NCI-H774 (cell line): ENCODE results near the gene OR5M8.

Source experiments
- DNase-seq: peaks from one replicate; lab custom pipeline; 2025; lab: John Stamatoyannopoulos, UW

The OR5M8 gene

DNA sequence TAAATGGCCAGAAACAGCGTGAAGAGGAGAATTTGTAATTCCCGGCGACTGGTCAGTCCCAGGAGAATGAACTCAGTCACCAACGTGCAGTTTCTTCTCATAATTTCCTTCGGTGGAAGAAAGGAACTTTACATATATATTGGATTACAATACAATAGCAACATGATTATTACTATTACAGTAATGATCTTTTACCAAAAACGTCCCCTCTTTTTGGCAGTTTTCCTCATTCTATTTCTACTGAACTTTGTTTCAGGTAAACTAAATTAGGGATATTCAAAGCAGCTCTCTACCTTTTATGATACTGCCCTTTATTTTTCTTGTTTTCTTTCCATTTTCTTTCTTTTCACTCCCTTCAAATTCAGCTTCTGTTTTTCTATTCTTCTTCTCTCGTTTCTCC lies at the start of gene OR5M8:
TSS of gene OR5M8 (minus strand) at position 101 of the 400 bp plus-strand sequence. CDS start at position 101, 0 bp downstream.
- no peak for DNase-seq

DNA sequence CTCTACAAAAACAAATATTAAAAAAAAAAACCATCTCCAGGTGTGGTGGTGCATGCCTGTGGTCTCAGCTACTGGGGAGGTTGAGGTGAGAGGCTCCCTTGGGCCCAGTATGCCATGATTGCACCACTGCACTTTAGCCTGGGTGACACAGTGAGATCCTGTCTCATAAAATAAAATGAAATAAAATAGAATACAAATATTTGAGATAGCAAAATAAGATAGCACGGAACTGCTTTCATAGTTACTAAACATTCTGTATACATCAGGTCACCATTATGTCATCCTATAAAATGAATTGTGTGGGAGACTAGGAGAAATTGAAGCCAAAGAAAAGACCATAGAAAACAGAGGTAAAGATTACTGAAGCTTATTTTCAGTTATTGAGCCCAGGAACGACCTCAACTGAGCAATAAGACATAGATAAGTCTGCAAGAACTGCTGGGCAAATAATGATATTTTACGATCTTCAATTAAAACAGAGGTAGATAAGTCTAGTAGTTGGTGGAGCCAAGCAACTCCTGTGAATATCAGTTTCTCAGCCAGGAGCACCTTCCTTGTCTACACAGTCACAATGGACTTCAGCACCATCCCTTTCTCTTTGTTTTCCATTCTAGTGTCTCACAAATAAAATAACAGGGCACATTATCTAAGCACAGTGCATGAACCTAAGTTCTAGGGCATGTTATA lies 42.0 kb upstream of the OR5M8 start:
- DNase-seq = no peak

DNA sequence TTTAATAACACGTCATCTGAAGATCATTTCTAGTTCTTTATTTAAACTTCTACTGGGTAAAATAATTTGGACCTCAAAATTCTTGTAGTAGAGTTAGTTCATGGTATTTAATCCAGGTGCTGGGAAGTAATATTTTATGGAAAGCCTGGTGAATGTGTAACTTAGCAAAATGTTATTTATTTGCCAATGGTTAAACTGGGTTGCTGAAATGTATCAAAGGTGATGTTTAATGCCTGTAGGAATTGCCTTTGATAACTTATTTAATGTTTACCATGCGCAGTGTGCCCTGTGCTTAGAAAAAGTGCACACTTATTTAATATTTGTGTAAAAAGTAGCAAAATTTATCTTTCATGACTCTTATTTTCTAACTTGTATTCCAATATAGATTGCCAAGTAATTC lies 40.7 kb upstream of the OR5M8 start:
- no peak for DNase-seq

DNA sequence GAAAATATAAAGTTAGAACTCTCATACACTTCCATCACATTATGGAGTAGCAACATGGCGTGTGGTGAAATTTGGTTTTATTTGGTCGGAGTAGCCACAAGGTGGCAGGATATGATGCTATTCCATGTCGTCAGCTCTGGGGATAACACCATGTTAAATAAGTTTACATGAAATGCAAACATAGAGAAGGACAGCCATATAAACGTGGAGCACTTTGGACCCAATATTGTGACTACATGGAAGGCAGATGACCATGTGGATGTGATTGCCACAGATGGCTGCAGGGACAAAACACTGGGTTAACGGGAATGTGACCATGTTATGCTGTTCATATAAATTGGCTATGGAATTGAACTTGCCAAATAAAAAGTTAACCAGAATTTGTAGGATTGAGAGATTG lies 30.8 kb upstream of the OR5M8 start:
- DNase-seq = no peak

DNA sequence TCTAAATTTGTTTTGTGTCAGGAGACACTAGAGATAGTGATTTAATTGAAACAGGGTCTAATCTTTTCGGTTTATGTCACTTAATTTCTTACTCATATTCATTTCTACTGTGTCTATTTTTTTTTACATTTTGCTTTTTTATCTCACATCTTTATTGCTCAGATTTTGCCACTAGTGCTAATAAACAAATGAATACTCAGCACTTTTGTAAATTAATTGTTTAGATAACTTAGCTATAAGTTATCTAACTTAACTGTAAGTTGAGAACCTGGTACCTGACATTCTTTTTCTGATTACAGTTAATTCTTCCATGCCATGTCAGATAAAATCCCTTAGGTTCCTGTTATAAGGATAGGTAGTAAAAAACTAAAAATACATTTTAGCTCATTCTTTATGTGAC lies 22.1 kb upstream of the OR5M8 start:
- DNase-seq = no peak

DNA sequence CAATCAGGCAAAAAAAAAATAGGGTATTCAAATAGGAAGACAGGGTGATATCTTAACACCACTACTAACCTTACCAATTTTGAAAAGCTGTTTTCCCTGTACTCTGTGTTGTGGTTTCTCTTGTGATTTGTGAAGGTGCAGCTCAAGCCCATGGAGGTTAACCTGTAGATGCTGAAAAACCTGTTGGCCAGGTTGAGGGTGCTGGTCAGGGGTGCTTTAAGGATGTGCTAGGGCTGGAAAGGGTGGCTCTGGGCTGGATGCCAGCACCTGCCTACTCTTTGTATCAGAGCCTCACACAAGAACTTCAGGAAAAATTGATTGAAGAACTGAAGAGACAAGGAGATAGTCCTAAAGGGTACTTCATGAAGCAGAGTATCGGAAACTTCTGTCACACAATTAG lies 18.3 kb upstream of the OR5M8 start:
- no peak for DNase-seq

DNA sequence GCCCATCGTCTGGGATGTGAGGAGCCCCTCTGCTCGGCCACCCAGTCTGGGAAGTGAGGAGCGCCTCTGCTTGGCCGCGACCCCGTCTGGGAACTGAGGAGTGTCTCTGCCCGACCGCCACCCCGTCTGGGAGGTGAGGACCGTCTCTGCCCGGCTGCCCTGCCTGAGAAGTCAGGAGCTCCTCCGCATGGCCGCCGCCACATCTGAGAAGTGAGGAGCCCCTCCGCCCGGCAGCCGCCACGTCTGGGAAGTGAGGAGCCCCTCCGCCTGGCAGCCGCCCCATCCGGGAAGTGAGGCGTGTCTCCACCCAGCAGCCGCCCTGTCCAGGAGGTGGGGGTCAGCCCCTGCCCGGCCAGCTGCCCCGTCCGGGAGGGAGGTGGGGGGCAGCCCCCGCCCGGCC lies 5.8 kb upstream of the OR5M8 start:
- no peak for DNase-seq

DNA sequence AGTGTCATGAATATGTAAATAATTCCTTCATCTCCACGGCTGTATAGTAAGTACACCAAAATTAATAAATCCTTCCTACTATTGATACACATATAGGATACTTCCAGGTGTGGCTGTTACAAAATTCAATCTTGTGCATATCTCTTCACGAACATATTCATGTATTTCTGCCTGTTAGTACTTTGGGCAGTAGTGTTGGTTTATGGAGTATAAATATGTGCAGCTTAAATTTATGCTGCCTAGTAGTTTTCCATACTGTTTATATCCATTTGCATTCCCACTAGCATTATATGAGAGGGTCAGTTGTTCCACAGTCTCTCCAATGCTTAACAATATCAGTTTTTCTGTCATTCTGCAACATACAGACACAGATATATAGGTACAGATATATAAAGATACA lies 3.9 kb upstream of the OR5M8 start:
- DNase-seq = no peak

DNA sequence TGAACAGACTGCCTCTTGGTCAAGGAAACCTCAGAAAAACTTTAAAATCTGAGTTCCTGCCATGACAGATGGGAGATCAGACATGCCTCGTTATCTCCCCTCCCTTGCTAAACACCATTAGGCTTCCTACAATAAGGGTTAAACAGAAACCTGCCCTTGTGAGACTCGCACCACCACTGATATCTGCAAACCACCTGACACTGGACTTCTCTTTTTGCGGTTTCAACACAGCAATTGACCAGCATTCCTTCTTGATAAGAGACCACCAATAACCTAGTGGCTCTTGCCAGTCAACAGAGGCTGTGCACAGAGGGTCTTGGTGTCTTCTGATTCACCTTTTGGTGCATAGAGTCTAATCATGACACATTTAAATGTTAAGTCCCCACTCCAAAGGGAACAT lies 4.4 kb downstream of the OR5M8 start:
- no peak for DNase-seq

DNA sequence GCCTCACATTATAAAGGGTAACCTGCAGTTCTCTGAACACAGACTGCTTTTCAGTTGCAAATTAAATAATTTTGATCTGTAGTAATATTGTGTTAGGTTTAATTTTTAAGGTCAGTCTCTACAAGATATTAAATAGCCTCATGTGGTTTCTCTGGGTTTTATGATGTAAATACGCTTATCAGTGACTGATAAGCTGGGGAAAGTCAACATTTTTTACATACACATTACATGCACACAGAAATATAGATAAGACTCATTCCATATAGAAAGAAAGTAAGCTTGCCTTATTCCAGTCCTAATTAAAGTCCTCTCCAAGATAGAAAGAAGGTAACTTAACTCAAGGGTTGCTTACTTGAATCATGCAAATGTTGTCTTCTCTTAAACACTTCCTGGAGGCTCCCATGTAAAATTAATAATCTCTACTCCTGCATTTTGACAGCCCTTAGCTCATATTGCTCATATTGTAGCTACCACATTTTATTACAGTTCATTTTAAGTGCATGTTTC lies 16.4 kb downstream of the OR5M8 start:
- no peak for DNase-seq

DNA sequence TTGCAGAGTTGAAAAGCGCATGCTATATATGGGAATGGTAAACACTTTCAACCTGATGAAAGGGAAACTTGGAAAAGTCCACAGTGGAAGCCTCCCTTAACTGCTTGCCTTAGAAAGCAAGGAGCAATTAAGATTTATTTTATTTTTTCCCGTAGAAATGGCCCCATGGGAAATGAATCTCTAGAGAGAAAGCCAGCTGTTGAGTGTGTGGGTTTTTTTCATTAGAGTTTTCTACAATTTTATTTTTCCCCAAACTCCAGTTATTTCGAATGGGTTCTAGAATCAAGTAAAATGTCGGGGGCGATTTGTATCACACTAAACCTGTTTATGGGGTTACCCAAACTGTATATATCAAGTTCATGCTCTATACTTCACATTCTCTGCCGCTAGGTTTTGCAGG lies 17.9 kb downstream of the OR5M8 start, which contains the start of gene OR5M3:
TSS of gene OR5M3 (minus strand) at position 101 of the 400 bp plus-strand sequence. CDS start 2,855 bp downstream, outside the sequence.
- no peak for DNase-seq

DNA sequence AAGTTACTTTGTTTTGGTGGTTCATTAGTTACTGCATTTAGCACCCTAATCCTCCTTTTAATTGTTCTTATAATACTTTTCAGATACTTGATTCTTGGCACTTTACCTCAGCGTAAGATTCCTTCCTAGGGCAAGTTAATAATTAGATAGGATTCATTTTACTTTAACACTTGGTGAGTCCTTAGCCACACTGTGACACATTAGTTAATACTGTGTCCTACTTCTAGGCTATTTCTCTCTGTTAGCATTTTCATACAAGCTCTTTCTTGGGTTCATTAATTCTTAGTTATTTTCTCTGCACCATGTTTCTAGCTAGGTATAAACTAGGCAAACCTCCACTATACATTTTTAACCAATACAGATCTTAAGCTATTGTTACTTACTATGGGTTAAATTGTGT lies 34.1 kb downstream of the OR5M8 start:
- DNase-seq = no peak

DNA sequence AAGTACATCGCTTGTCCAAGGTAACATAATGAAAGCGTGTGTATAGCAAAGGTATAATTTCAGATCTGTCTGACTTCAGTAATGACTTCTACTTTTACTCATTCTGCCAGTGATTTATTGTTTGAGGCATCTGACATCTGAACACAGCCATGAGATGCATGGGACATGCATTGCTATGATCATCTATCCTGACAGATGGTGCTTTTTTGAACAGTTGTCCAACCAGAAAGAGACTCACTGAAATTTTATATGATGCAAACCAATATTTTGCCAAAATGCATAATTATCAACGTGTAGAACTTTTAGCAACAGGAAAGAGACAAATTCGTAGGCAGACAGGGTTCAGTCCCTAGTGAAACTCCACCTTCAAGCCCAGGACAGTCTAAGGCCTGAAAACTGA lies 37.6 kb downstream of the OR5M8 start:
- no peak for DNase-seq
